NCI-H524 (cell line): ENCODE results near the gene EPO.
"Not testable (repeated sequence)": the region's sequence is repeated elsewhere in the genome, so short reads cannot be mapped to it uniquely, and the experiment has no call there.

Experiments used
- DNase-seq, 2 experiments: peaks; one replicate each; lab custom pipeline; 2025; lab: John Stamatoyannopoulos, UW

EPO gene

GRCh38 chr7:100682991-100683658, 37.1 kb upstream of the EPO start:
- DNase-seq, result no peak

- DNase-seq, result no peak
Measured at GRCh38 chr7:100683659-100684533, 36.4 kb upstream of the EPO start.

GRCh38 chr7:100684534-100685042, 35.7 kb upstream of the EPO start:
- no peak for DNase-seq

GRCh38 chr7:100685049-100685605, 35.1 kb upstream of the EPO start:
- no peak for DNase-seq

GRCh38 chr7:100685631-100686145, 34.6 kb upstream of the EPO start:
- DNase-seq, result no peak

- no peak for DNase-seq
Measured at GRCh38 chr7:100686201-100686821, 34.0 kb upstream of the EPO start.

GRCh38 chr7:100686822-100687211, 33.5 kb upstream of the EPO start:
- no peak for DNase-seq

- no peak for DNase-seq
Measured at GRCh38 chr7:100687261-100687660, 33.0 kb upstream of the EPO start.

- DNase-seq, result no peak
Measured at GRCh38 chr7:100687751-100688300, 32.4 kb upstream of the EPO start.

GRCh38 chr7:100688326-100688860, 31.9 kb upstream of the EPO start:
- DNase-seq, result no peak

- no peak for DNase-seq
Measured at GRCh38 chr7:100689230-100690135, 30.8 kb upstream of the EPO start.

GRCh38 chr7:100691676-100692577, 28.3 kb upstream of the EPO start:
- peak; percentile 45 to 61 for DNase-seq

- DNase-seq, result no peak
Measured at GRCh38 chr7:100692578-100692961, 27.7 kb upstream of the EPO start.

GRCh38 chr7:100693312-100694097, 26.8 kb upstream of the EPO start:
- no peak for DNase-seq

- peak; percentile 21 to 61 for DNase-seq
Measured at GRCh38 chr7:100694098-100694745, 26.0 kb upstream of the EPO start, which contains the start of gene GIGYF1. Gene GIGYF1, minus strand, starts transcription at chr7:100694250. Its CDS starts 6,012 bp downstream, at chr7:100688238.

- DNase-seq, result no peak
Measured at GRCh38 chr7:100696123-100696521, 24.1 kb upstream of the EPO start.

- DNase-seq, result no peak
Measured at GRCh38 chr7:100699018-100699417, 21.2 kb upstream of the EPO start.

GRCh38 chr7:100701089-100701488, 19.2 kb upstream of the EPO start:
- not testable (repeated sequence) for DNase-seq
